Mesenchymal stem cell (in vitro differentiated cells and primary cell): ENCODE results near the gene L3HYPDH.
A peak's percentile ranks its signal among the peaks of the same experiment; 100 is the strongest.

Source experiments
- DNase-seq: peaks from one replicate; pipeline ENCODE4 v3.0.0-alpha.2; 2013
- H2AFZ ChIP-seq: one replicate; pipeline ENCODE4 v1.6.1; 2013; ENCODE audit warnings: low read depth, mild to moderate bottlenecking, control low read depth, inconsistent platforms, low read length, moderate library complexity
- H2AK5ac ChIP-seq: 2 replicates; pipeline ENCODE4 v1.6.1; 2013; ENCODE audit warnings: low read length, moderate library complexity, mild to moderate bottlenecking, inconsistent platforms; ENCODE audit not compliant: severe bottlenecking
- H2BK120ac ChIP-seq: one replicate; pipeline ENCODE4 v1.6.1; 2013; ENCODE audit warnings: low read depth, mild to moderate bottlenecking, inconsistent platforms, low read length, moderate library complexity
- H2BK12ac ChIP-seq, 2 experiments: one replicate each; pipeline ENCODE4 v1.6.1; 2013; ENCODE audit warnings: inconsistent platforms in 2 of 2, low read length in 2 of 2, mild to moderate bottlenecking in 2 of 2, moderate library complexity in 2 of 2, control low read depth in 1 of 2
- H2BK15ac ChIP-seq: one replicate; pipeline ENCODE4 v1.6.1; 2013; ENCODE audit warnings: mild to moderate bottlenecking, low read depth, inconsistent platforms; ENCODE audit not compliant: poor library complexity, severe bottlenecking
- H2BK5ac ChIP-seq: 2 replicates; pipeline ENCODE4 v1.6.1; 2013; ENCODE audit warnings: low read depth, mild to moderate bottlenecking, low read length, control low read depth, inconsistent platforms; ENCODE audit not compliant: poor library complexity, severe bottlenecking
- H3K14ac ChIP-seq, 2 experiments: one replicate each; pipeline ENCODE4 v1.6.1; 2013; ENCODE audit warnings: inconsistent platforms in 2 of 2, low read length in 2 of 2, control low read depth in 1 of 2, mild to moderate bottlenecking in 1 of 2, moderate library complexity in 1 of 2
- H3K18ac ChIP-seq, 2 experiments: one replicate each; pipeline ENCODE4 v1.6.1; 2013; ENCODE audit warnings: inconsistent platforms in 2 of 2, low read length in 2 of 2, control low read depth in 1 of 2, low read depth in 1 of 2, mild to moderate bottlenecking in 1 of 2
- H3K23ac ChIP-seq, 2 experiments: one replicate each; pipeline ENCODE4 v1.6.1; 2013; ENCODE audit warnings: inconsistent platforms in 2 of 2, low read length in 2 of 2, mild to moderate bottlenecking in 2 of 2, moderate library complexity in 2 of 2, control low read depth in 1 of 2
- H3K27ac ChIP-seq: 2 replicates; pipeline ENCODE4 v1.5.1; 2013; ENCODE audit warnings: mild to moderate bottlenecking, moderate library complexity, low read length, control low read depth, inconsistent platforms; ENCODE audit not compliant: poor library complexity, severe bottlenecking
- H3K27me3 ChIP-seq, 2 experiments: 2 replicates each; pipeline versions ENCODE4 v1.6.1 to v1.7.0; 2013; ENCODE audit warnings: low read length in 2 of 2, mild to moderate bottlenecking in 2 of 2, moderate library complexity in 2 of 2, control low read depth in 1 of 2, inconsistent platforms in 1 of 2; ENCODE audit not compliant: control insufficient read depth in 1 of 2, insufficient read depth in 1 of 2
- H3K36me3 ChIP-seq, 2 experiments: 2 replicates each; pipeline versions ENCODE4 v1.6.1 to v1.7.0; 2013; ENCODE audit warnings: low read length in 2 of 2, control low read depth in 1 of 2, inconsistent platforms in 1 of 2, low read depth in 1 of 2, mild to moderate bottlenecking in 1 of 2; ENCODE audit not compliant: insufficient read depth in 2 of 2, control insufficient read depth in 1 of 2
- H3K4ac ChIP-seq, 2 experiments: one replicate each; pipeline ENCODE4 v1.6.1; 2013; ENCODE audit warnings: inconsistent platforms in 2 of 2, low read length in 2 of 2, mild to moderate bottlenecking in 2 of 2, moderate library complexity in 2 of 2, control low read depth in 1 of 2, low read depth in 1 of 2
- H3K4me1 ChIP-seq: 2 replicates; pipeline ENCODE4 v1.6.1; 2013; ENCODE audit warnings: low read depth, low read length, control low read depth; ENCODE audit not compliant: control insufficient read depth, insufficient read depth
- H3K4me2 ChIP-seq: 2 replicates; pipeline ENCODE4 v1.6.1; 2013; ENCODE audit warnings: low read length, mild to moderate bottlenecking, inconsistent platforms; ENCODE audit not compliant: poor library complexity, severe bottlenecking
- H3K4me3 ChIP-seq, 2 experiments: 2 replicates each; pipeline versions ENCODE4 v1.5.1 to v1.7.0; 2013; ENCODE audit warnings: low read length in 2 of 2, mild to moderate bottlenecking in 2 of 2, control low read depth in 1 of 2, low read depth in 1 of 2; ENCODE audit not compliant: insufficient read depth in 1 of 2
- H3K79me1 ChIP-seq: replicated peaks from 2 replicates; pipeline ENCODE4 v1.6.1; 2013; ENCODE audit warnings: mild to moderate bottlenecking, control low read depth, low read length, inconsistent platforms; ENCODE audit not compliant: poor library complexity, severe bottlenecking
- H3K9ac ChIP-seq: 2 replicates; pipeline ENCODE4 v1.7.0; 2013; ENCODE audit warnings: mild to moderate bottlenecking, low read length, moderate library complexity
- H3K9me3 ChIP-seq: 2 replicates; pipeline ENCODE4 v1.7.0; 2013; ENCODE audit warnings: mild to moderate bottlenecking, low read length; ENCODE audit not compliant: control insufficient read depth
- H4K8ac ChIP-seq: one replicate; pipeline ENCODE4 v1.6.1; 2013; ENCODE audit warnings: inconsistent platforms, mild to moderate bottlenecking, low read length, moderate library complexity
- H4K91ac ChIP-seq: one replicate; pipeline ENCODE4 v1.6.1; 2013; ENCODE audit warnings: mild to moderate bottlenecking, low read length, inconsistent platforms
- WGBS: methylation state at CpG from one replicate; pipeline ENCODE4 v1.1.7; 2013; ENCODE audit warnings: mixed read lengths; 5-methylcytosine and 5-hydroxymethylcytosine counted together

L3HYPDH gene

GRCh38 chr14:59465316-59466135 is 18.7 kb downstream of the L3HYPDH start, which contains the start of gene GPR135:
GPR135 (minus strand) TSS chr14:59465380; CDS start chr14:59465226, 154 bp downstream.
- H3K18ac ChIP-seq, result peak within 1 kb of the TSS; percentile 23 to 90
- no peaks in the 10 kb centered on the region for H3K9me3 ChIP-seq
- peak within 1 kb of the TSS; percentile 99 for H3K4me2 ChIP-seq
- H3K23ac ChIP-seq, result peak within 1 kb of the TSS in 1 of 2 experiments; percentile 99
- WGBS, result 26% methylated on average over 38 of the region's 40 CpGs
- peak within 1 kb of the TSS; percentile 7 to 80 for H3K4ac ChIP-seq
- H3K14ac ChIP-seq, result peak within 1 kb of the TSS in 1 of 2 experiments; percentile 80
- H4K91ac ChIP-seq, result peak within 1 kb of the TSS; percentile 83
- no peak within 1 kb of the TSS for H3K27ac ChIP-seq
- H2BK120ac ChIP-seq, result no peak within 1 kb of the TSS
- H4K8ac ChIP-seq, result peak within 1 kb of the TSS; percentile 90
- H3K36me3 ChIP-seq, result peaks cover 16 to 37% of the 10 kb centered on the region in 2 experiments
- H2BK15ac ChIP-seq, result no peak within 1 kb of the TSS
- H3K79me1 ChIP-seq, result peaks cover 16% of the 10 kb centered on the region
- no peak for DNase-seq
- peak within 1 kb of the TSS; percentile 70 to 76 for H3K4me3 ChIP-seq
- peak within 1 kb of the TSS; percentile 92 for H2AFZ ChIP-seq
- H3K27me3 ChIP-seq, result no peaks in the 10 kb centered on the region
- H3K4me1 ChIP-seq, result peaks cover 12% of the 10 kb centered on the region
- H2BK12ac ChIP-seq, result peak within 1 kb of the TSS in 1 of 2 experiments; percentile 39
- H2BK5ac ChIP-seq, result no peak within 1 kb of the TSS
- no peak within 1 kb of the TSS for H2AK5ac ChIP-seq
- H3K9ac ChIP-seq, result peak within 1 kb of the TSS; percentile 82

- Histone ChIP-seq H3K18ac (peak overlapping the region; percentile 23 to 90), H3K4ac (peak overlapping the region in 1 of 2 experiments; percentile 7), H3K9me3 (no peaks in the 10 kb centered on the region), H3K4me1 (peaks cover 12% of the 10 kb centered on the region), H3K27ac (no peak overlapping the region), H2BK15ac (no peak overlapping the region), H4K8ac (peak overlapping the region; percentile 90), H3K9ac (peak overlapping the region; percentile 82), H3K14ac (peak overlapping the region in 1 of 2 experiments; percentile 80), H3K79me1 (peaks cover 17% of the 10 kb centered on the region), H3K27me3 (no peaks in the 10 kb centered on the region), H2AFZ (peak overlapping the region; percentile 92), H4K91ac (peak overlapping the region; percentile 15), H3K4me3 (peak overlapping the region; percentile 70 to 76), H2BK5ac (no peak overlapping the region), H2BK120ac (no peak overlapping the region), H2BK12ac (peak overlapping the region in 1 of 2 experiments; percentile 39), H3K36me3 (peaks cover 12 to 37% of the 10 kb centered on the region in 2 experiments), H2AK5ac (no peak overlapping the region), H3K4me2 (peak overlapping the region; percentile 99), H3K23ac (peak overlapping the region in 1 of 2 experiments; percentile 89)
- peak; percentile 66 for DNase-seq
- 1% methylated on average over 103 of the region's 105 CpGs for WGBS
These were observed 19.5 kb downstream of the L3HYPDH start for GRCh38 chr14:59464486-59465315.

GRCh38 chr14:59463787-59464485 is 20.3 kb downstream of the L3HYPDH start:
- Histone ChIP-seq H2BK5ac (no peak overlapping the region), H3K23ac (peak overlapping the region in 1 of 2 experiments; percentile 99), H3K18ac (peak overlapping the region; percentile 23 to 71), H3K14ac (peak overlapping the region in 1 of 2 experiments; percentile 80), H3K4me1 (peaks cover 12% of the 10 kb centered on the region), H3K36me3 (peaks cover 12 to 40% of the 10 kb centered on the region in 2 experiments), H4K8ac (peak overlapping the region; percentile 90), H3K4ac (peak overlapping the region in 1 of 2 experiments; percentile 80), H2AFZ (peak overlapping the region; percentile 2), H4K91ac (peak overlapping the region; percentile 83), H3K9me3 (no peaks in the 10 kb centered on the region), H3K9ac (peak overlapping the region; percentile 82), H2AK5ac (no peak overlapping the region), H3K4me2 (peak overlapping the region; percentile 99), H2BK12ac (peak overlapping the region in 1 of 2 experiments; percentile 67), H2BK120ac (no peak overlapping the region), H2BK15ac (no peak overlapping the region), H3K79me1 (peaks cover 14% of the 10 kb centered on the region), H3K27ac (no peak overlapping the region), H3K27me3 (no peaks in the 10 kb centered on the region), H3K4me3 (peak overlapping the region; percentile 70 to 76)
- 54% methylated on average over 60 of the region's 60 CpGs for WGBS
- DNase-seq, result no peak
